CD4-positive, alpha-beta memory T cell (primary cell): ENCODE results near the gene SNX33. TPM values are rescaled to one million over a fixed set of nuclear protein-coding genes. Genes with fewer than 3 reads are reported as not detected.
"Not testable (repeated sequence)": the region's sequence is repeated elsewhere in the genome, so short reads cannot be mapped to it uniquely, and the experiment has no call there.

ENCODE experiments used
- CTCF ChIA-PET: fragments of 350-600 bp; sonication (Branson Sonifier 250); formaldehyde crosslinking; loops from one replicate; lab custom pipeline; 2021; ENCODE audit warnings: inconsistent platforms; ENCODE audit not compliant: partially characterized antibody; lab: Charles Lee
- POLR2A ChIA-PET: fragments of 350-600 bp; sonication (Branson Sonifier 250); formaldehyde crosslinking; loops from one replicate; lab custom pipeline; 2021; ENCODE audit not compliant: partially characterized antibody; lab: Charles Lee
- DNase-seq, 5 donors: peaks; one replicate each; pipeline versions ENCODE4 v3.0.0 to v3.0.0-alpha.2; 2020 to 2022; ENCODE audit warnings: mixed read lengths in 1 of 5
- H3K27ac ChIP-seq: one replicate; pipeline ENCODE4 v1.7.0; 2013; ENCODE audit warnings: low read depth, low read length
- H3K27me3 ChIP-seq: 2 replicates; pipeline ENCODE4 v1.7.0; 2013; ENCODE audit warnings: mild to moderate bottlenecking, low read length, moderate library complexity; ENCODE audit not compliant: insufficient read depth
- H3K36me3 ChIP-seq: 2 replicates; pipeline ENCODE4 v1.7.0; 2013; ENCODE audit warnings: mild to moderate bottlenecking, low read length, moderate library complexity; ENCODE audit not compliant: insufficient read depth
- H3K4me1 ChIP-seq: 2 replicates; pipeline ENCODE4 v1.7.0; 2013; ENCODE audit warnings: mild to moderate bottlenecking, low read length, moderate library complexity; ENCODE audit not compliant: insufficient read depth
- H3K4me3 ChIP-seq, 2 donors: one replicate each; pipeline ENCODE4 v1.7.0; 2013; ENCODE audit warnings: low read length in 2 of 2, mild to moderate bottlenecking in 1 of 2
- H3K9me3 ChIP-seq, 2 donors: one replicate each; pipeline ENCODE4 v1.7.0; 2013; ENCODE audit warnings: low read length in 2 of 2, control low read depth in 1 of 2; ENCODE audit not compliant: control insufficient read depth in 1 of 2
- H3K27ac Mint-ChIP-seq, 7 donors: one replicate each; pipeline ENCODE4 v1.8.0; 2020 to 2021; ENCODE audit warnings: mixed read lengths in 7 of 7, mild to moderate bottlenecking in 6 of 7, inconsistent platforms in 3 of 7, moderate library complexity in 3 of 7
- H3K27me3 Mint-ChIP-seq, 2 donors: one replicate each; pipeline ENCODE4 v1.8.0; 2020 to 2021; ENCODE audit warnings: mixed read lengths in 2 of 2
- H3K36me3 Mint-ChIP-seq, 2 donors: one replicate each; pipeline ENCODE4 v1.8.0; 2020 to 2021; ENCODE audit warnings: mixed read lengths in 2 of 2, inconsistent platforms in 1 of 2, mild to moderate bottlenecking in 1 of 2
- H3K4me1 Mint-ChIP-seq, 4 donors: one replicate each; pipeline ENCODE4 v1.8.0; 2020 to 2021; ENCODE audit warnings: mixed read lengths in 4 of 4, mild to moderate bottlenecking in 1 of 4
- H3K4me3 Mint-ChIP-seq, 8 donors: one replicate each; pipeline ENCODE4 v1.8.0; 2020 to 2021; ENCODE audit warnings: mixed read lengths in 8 of 8, mild to moderate bottlenecking in 7 of 8, moderate library complexity in 6 of 8, inconsistent platforms in 3 of 8
- H3K9me3 Mint-ChIP-seq, 8 donors: one replicate each; pipeline ENCODE4 v1.8.0; 2020 to 2021; ENCODE audit warnings: mixed read lengths in 8 of 8, mild to moderate bottlenecking in 5 of 8, inconsistent platforms in 3 of 8, moderate library complexity in 1 of 8
- intact Hi-C: fragments of 100-400 bp; cut with micrococcal nuclease; formaldehyde crosslinking; loops from one replicate; pipeline ENCODE4 v1.15.1; 2023
- polyA plus RNA-seq, 2 donors: library from polyadenylated mRNA; unstranded; fragments of 300-500 nt; fragmentation: Illumina TruSeq; gene quantifications; one replicate each; pipeline ENCODE4 v1.2.3, GENCODE V29; 2021
- total RNA-seq, 2 experiments: library from RNA; stranded (reverse); gene quantifications; one replicate each; pipeline ENCODE4 v1.2.3, GENCODE V29; 2021

SNX33 gene
- total and polyA plus RNA-seq, 4 experiments from 2014 or later: 0.33 to 3.8 (median 2.6) TPM

DNA sequence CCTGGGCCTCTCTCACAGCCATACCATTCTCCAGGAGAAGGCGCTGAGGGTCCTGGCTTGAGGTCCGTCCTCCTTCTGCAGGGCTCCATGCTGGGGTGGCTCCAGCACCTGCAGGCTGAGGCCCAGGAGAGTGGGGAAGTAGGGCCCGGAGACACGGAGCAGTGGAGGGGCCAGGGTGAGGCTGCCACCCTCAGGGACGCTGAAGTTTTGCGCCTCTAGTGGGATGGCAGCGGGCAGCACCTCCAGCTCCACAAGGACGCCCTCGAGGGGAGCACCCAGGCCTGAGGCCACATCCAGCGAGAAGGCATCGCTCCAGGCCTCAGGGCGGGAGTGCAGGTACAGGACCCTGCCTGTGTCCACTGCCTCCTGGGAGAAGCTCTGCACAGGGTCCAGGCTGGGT, 37.5 kb downstream of the SNX33 start:
- intact Hi-C loops: no loop called here
- POLR2A ChIA-PET: interaction anchor here (2.0 kb wide), 1 partner anchor 317 kb away, joined by 7 read pairs; no protein-coding TSS in a partner anchor
- Histone ChIP-seq H3K36me3 (no peaks in the 10 kb centered on the region), H3K9me3 (no peaks in the 10 kb centered on the region), H3K27me3 (no peaks in the 10 kb centered on the region), H3K4me1 (no peaks in the 10 kb centered on the region), H3K4me3 (no peak overlapping the region), H3K27ac (no peak overlapping the region)
- peaks cover 0 to 2% (median 0%) of the 10 kb centered on the region in 8 donors for H3K9me3 Mint-ChIP-seq
- CTCF ChIA-PET: interaction anchor here (0.6 to 4.5 kb wide), 6 partner anchors 8 to 282 kb away, joined by 3 to 20 read pairs (median 3); no protein-coding TSS in a partner anchor
- DNase-seq: no peak
- H3K36me3 Mint-ChIP-seq: no peaks in the 10 kb centered on the region
- no peak overlapping the region for H3K27ac Mint-ChIP-seq
- peaks cover 0 to 3% of the 10 kb centered on the region in 2 donors for H3K27me3 Mint-ChIP-seq
- no peak overlapping the region for H3K4me3 Mint-ChIP-seq
- no peaks in the 10 kb centered on the region for H3K4me1 Mint-ChIP-seq

DNA sequence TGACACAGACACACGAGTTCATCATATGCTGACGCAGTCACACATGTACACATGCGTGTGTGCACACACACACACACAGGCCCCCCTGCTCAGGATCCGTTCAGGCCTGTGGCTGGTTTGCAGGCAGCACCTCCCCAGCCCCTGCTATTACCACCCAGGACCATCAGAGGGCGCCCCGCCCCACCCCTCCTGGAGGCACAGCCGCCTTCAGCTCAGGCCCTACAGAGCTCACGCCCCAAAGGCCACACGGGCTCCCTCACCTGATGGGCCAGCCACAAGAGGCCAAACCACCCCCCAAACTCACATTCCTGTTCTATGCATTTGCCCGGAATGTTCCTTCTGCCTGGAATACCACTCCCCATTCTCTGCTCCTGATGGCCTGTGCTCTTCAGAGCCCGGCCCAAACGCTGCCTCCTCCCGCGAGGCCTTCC, 38.5 kb downstream of the SNX33 start:
- peak overlapping the region in 1 of 7 donors; percentile 17 for H3K27ac Mint-ChIP-seq
- H3K27ac ChIP-seq, H3K4me1 Mint-ChIP-seq, H3K4me3 ChIP-seq, intact Hi-C loops, H3K9me3 Mint-ChIP-seq, H3K27me3 ChIP-seq, H3K4me3 Mint-ChIP-seq, H3K36me3 Mint-ChIP-seq, H3K27me3 Mint-ChIP-seq, H3K9me3 ChIP-seq, H3K4me1 ChIP-seq, H3K36me3 ChIP-seq: not testable (repeated sequence)
- ChIA-PET POLR2A (interaction anchor here (1.0 to 2.0 kb wide), 3 partner anchors 46 to 318 kb away, joined by 3 to 7 read pairs (median 3); partner anchors contain the start of gene IMP3), CTCF (interaction anchor here (0.6 to 2.0 kb wide), 5 partner anchors 10 to 453 kb away, joined by 3 to 7 read pairs (median 3); no protein-coding TSS in a partner anchor)
- DNase-seq: peak; percentile 70 to 76 (median 73)

DNA sequence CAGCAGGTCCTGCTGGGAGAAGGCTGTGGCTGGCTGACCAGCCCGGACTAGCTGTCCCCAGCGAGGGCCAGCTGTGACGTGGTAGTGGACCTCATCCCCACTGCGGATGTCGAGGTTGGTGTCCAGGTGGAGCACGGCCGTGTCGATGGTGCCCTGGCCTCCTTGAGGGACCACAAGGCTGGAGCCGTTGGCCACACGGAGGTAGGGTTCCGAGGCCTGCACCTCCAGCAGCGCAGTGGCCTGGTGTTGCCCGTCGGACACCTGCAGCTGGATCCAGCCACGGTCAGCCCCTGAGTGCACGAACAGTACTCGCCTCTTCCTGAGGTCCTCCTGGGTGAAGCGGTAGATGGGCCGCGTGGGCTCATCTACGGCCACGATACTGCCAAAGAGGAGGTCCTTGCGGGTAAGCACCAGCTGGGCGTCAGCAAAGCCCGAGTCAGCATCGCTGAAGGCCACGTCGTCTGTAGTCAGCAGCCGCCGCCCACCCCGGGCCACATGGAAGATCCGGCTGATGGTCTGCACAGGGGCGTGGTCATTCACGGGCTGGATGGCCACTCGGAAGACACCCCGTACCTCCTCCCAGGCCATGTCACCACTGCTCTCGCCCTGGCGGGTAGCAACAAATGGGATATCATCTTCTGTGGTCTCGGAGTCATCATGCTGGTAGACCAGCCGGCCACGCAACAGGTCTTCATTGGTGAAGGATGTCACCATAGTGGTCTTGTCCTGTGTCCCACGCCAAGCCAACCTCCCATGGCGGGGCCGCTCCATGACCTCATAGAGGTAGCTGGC, 40.0 kb downstream of the SNX33 start:
- no peak overlapping the region for H3K4me3 ChIP-seq
- peak overlapping the region in 1 of 8 donors; percentile 27 for H3K4me3 Mint-ChIP-seq
- no peaks in the 10 kb centered on the region for H3K27me3 ChIP-seq
- intact Hi-C loops: no loop called here
- H3K4me1 ChIP-seq: no peaks in the 10 kb centered on the region
- no peaks in the 10 kb centered on the region for H3K9me3 ChIP-seq
- ChIA-PET CTCF (interaction anchor here (2.0 kb wide), 1 partner anchor 320 kb away, joined by 7 read pairs; no protein-coding TSS in a partner anchor), POLR2A (no interaction called here)
- no peak for DNase-seq
- peaks cover 0 to 2% (median 0%) of the 10 kb centered on the region in 8 donors for H3K9me3 Mint-ChIP-seq
- H3K27me3 Mint-ChIP-seq: peaks cover 3 to 9% of the 10 kb centered on the region in 2 donors
- H3K36me3 ChIP-seq: no peaks in the 10 kb centered on the region
- no peak overlapping the region for H3K27ac Mint-ChIP-seq
- peaks cover 0 to 5% (median 0%) of the 10 kb centered on the region in 4 donors for H3K4me1 Mint-ChIP-seq
- H3K27ac ChIP-seq: no peak overlapping the region
- no peaks in the 10 kb centered on the region for H3K36me3 Mint-ChIP-seq

DNA sequence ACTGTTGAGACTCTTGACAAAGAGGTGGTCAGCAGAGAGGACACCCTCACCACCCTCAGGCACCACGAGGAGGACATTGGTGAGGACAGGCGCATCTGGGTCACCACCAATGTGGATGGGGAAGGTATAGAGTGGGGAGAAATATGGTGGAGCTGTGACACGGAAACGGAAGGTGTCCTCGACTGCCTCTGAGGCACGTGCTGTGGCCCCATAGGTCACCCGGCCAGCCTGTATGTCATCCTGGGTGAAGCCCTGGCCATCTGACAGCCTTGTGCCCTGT, 40.5 kb downstream of the SNX33 start:
- Histone ChIP-seq H3K27me3 (no peaks in the 10 kb centered on the region), H3K4me3 (no peak overlapping the region), H3K9me3 (no peaks in the 10 kb centered on the region), H3K4me1 (no peaks in the 10 kb centered on the region), H3K27ac (no peak overlapping the region), H3K36me3 (no peaks in the 10 kb centered on the region)
- Mint-ChIP-seq H3K36me3 (no peaks in the 10 kb centered on the region), H3K9me3 (peaks cover 0 to 2% (median 0%) of the 10 kb centered on the region in 8 donors), H3K4me1 (peaks cover 0 to 5% (median 0%) of the 10 kb centered on the region in 4 donors), H3K4me3 (no peak overlapping the region), H3K27ac (no peak overlapping the region), H3K27me3 (peaks cover 3 to 9% of the 10 kb centered on the region in 2 donors)
- ChIA-PET POLR2A (no interaction called here), CTCF (no interaction called here)
- intact Hi-C loops: no loop called here
- DNase-seq: no peak

DNA sequence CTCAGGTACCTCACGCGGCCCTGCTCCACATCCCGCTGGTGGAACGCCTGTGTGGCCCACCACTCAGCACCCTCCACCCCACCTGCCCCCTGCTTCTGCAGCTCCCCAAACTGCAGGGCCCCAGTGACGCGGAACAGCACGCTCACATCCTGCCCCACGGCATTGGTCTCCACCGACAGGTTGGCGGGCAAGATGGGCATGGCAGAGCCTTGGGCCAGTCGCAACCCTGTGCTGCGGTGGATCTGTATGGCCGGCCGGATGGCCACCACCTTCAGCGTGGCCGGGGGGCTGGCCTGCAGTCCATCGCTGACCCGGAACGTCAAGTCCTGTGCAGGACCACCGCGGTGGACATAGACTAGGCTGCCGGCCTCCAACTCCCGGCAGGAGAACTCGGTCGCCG, 41.1 kb downstream of the SNX33 start:
- Mint-ChIP-seq H3K9me3 (peaks cover 0 to 2% (median 0%) of the 10 kb centered on the region in 8 donors), H3K4me3 (no peak overlapping the region), H3K27me3 (peaks cover 3 to 9% of the 10 kb centered on the region in 2 donors), H3K36me3 (no peaks in the 10 kb centered on the region), H3K4me1 (peaks cover 0 to 5% (median 0%) of the 10 kb centered on the region in 4 donors), H3K27ac (no peak overlapping the region)
- ChIA-PET CTCF (no interaction called here), POLR2A (no interaction called here)
- intact Hi-C loops: no loop called here
- no peaks in the 10 kb centered on the region for H3K9me3 ChIP-seq
- no peak for DNase-seq
- no peak overlapping the region for H3K4me3 ChIP-seq
- no peaks in the 10 kb centered on the region for H3K36me3 ChIP-seq
- no peaks in the 10 kb centered on the region for H3K4me1 ChIP-seq
- H3K27me3 ChIP-seq: no peaks in the 10 kb centered on the region
- no peak overlapping the region for H3K27ac ChIP-seq

DNA sequence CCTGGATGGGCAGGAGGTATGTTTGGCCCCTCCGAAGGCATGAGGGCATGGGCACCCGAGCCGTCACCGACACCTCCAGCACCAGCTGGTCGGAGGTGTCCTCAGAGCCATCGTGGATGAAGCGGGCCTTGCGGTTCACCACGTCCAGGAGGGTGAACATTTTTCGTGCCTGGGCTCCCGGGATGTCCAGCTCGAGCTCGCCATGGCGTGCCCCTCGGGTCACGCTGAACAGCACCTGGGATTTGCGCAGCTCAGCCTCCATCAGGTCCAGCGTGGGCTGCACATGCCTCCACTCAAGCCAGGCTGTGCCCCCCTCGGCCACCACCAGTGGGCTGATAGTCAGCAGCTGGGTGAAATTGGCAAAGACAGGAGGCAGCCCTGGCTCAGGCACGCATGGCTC, 41.7 kb downstream of the SNX33 start:
- H3K9me3 Mint-ChIP-seq, CTCF ChIA-PET, H3K36me3 ChIP-seq: not testable (repeated sequence)

DNA sequence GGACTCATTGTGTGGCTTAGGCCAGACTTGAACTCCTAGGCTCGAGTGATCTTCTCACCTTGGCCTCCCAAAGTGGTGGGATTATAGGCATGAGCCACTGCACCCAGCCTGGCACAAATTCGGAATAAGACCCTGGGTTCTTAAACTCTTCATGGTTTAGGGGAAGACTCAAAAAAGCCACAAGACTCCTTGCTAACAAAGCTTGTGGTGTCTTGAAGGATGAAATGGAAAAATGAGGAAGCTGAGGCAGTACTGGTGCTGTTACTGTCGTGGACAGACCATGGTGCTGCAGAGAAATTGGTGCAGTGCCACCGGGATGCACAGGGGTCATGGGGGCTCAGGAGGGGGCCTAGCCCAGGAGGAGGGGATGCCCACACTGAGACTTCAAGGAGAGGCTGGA, 44.6 kb downstream of the SNX33 start:
- H3K9me3 ChIP-seq, H3K4me3 Mint-ChIP-seq, H3K36me3 Mint-ChIP-seq, POLR2A ChIA-PET, H3K27ac ChIP-seq, CTCF ChIA-PET, H3K4me3 ChIP-seq, H3K27me3 ChIP-seq, H3K4me1 ChIP-seq, intact Hi-C loops, H3K4me1 Mint-ChIP-seq, DNase-seq, H3K9me3 Mint-ChIP-seq, H3K36me3 ChIP-seq: not testable (repeated sequence)
- H3K27ac Mint-ChIP-seq: peak overlapping the region in 1 of 7 donors; percentile 57
- H3K27me3 Mint-ChIP-seq: peaks cover 4 to 10% of the 10 kb centered on the region in 2 donors

More for the DNA sequence above, 41.7 kb downstream of the SNX33 start:
- H3K4me3 ChIP-seq, H3K27ac Mint-ChIP-seq, H3K4me1 ChIP-seq, H3K27ac ChIP-seq, H3K27me3 ChIP-seq, POLR2A ChIA-PET, intact Hi-C loops, H3K4me1 Mint-ChIP-seq, H3K9me3 ChIP-seq, DNase-seq, H3K36me3 Mint-ChIP-seq, H3K27me3 Mint-ChIP-seq, H3K4me3 Mint-ChIP-seq: not testable (repeated sequence)
